SK-N-SH treated with all-trans-retinoic acid at 6 μM for 48 hours (cell line): ENCODE results near the gene B4GALT2.

Experiments
- ARNTL ChIP-seq: fragments of 450-650 bp; formaldehyde crosslinking; IDR thresholded peaks from 2 replicates; pipeline ENCODE4 v1.5.0; 2020; ENCODE audit warnings: low read depth, mild to moderate bottlenecking, moderate library complexity, borderline replicate concordance
- CSDC2 ChIP-seq: fragments of 250-450 bp; sonication (Bioruptor Pico); IDR thresholded peaks from 2 replicates; pipeline ENCODE4 v1.5.0; 2020; ENCODE audit warnings: mild to moderate bottlenecking, moderate library complexity
- OSR1 ChIP-seq: fragments of 250-450 bp; sonication (Bioruptor Pico); IDR thresholded peaks from 2 replicates; pipeline ENCODE4 v1.8.0; 2022; ENCODE audit warnings: moderate library complexity, mild to moderate bottlenecking, inconsistent platforms
- PPARA ChIP-seq: fragments of 250-450 bp; sonication (Bioruptor Pico); IDR thresholded peaks from 2 replicates; pipeline ENCODE4 v1.5.0; 2020; ENCODE audit warnings: mild to moderate bottlenecking, borderline replicate concordance
- ZFP30 ChIP-seq: fragments of 450-650 bp; formaldehyde crosslinking; IDR thresholded peaks from 2 replicates; pipeline ENCODE4 v1.5.0; 2022; ENCODE audit warnings: mild to moderate bottlenecking, moderate library complexity
- TF ChIP-seq, protein P1 (sequence below): fragments of 250-450 bp; sonication (Bioruptor Pico); IDR thresholded peaks from 2 replicates; pipeline ENCODE4 v1.8.0; 2021; ENCODE audit warnings: low read depth, mild to moderate bottlenecking, moderate library complexity, borderline replicate concordance
- TF ChIP-seq, protein P2 (sequence below): fragments of 250-450 bp; sonication (Bioruptor Pico); IDR thresholded peaks from 2 replicates; pipeline ENCODE4 v1.5.0; 2020; ENCODE audit warnings: mild to moderate bottlenecking, moderate library complexity
- TF ChIP-seq, protein P3 (sequence below): fragments of 250-450 bp; sonication (Bioruptor Pico); IDR thresholded peaks from 2 replicates; pipeline ENCODE4 v1.8.0; 2020; ENCODE audit warnings: mild to moderate bottlenecking, moderate library complexity, borderline replicate concordance
- TF ChIP-seq, protein P4 (sequence below): fragments of 250-450 bp; sonication (Bioruptor Pico); IDR thresholded peaks from 2 replicates; pipeline ENCODE4 v1.5.1; 2021; ENCODE audit warnings: mild to moderate bottlenecking, moderate library complexity
- TF ChIP-seq, protein P5 (sequence below): fragments of 250-450 bp; sonication (Bioruptor Pico); IDR thresholded peaks from 2 replicates; pipeline ENCODE4 v1.5.1; 2020; ENCODE audit warnings: low read depth, mild to moderate bottlenecking, moderate library complexity

DNA sequence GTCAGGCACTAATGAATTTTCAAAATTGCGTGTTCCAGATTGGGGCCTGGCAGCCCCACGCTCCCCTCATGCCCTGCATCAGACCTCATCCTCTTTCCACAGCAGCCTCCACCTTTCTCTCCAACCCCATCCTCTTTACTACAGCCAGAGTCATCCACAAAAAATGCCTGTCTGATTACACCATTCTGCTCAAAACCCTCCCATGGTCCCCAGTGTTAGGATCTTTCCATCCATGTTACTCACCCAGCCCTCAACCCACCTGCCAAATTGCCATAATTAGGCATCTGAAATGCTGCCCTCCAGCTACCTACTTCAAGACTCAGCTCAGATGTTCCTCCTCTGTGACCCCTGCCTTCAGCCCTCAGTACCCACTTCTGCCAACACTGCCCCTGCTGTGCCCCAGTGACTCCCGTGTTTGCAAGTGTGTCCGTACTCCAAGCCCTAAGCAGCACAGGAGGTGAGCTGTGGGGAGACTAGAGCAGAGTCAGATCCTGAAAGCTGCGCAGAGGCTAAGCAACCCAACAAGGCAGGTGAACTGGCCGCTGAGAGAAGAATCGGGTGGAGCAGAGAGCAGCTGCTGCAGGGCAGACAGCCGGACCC lies 46.1 kb upstream of the B4GALT2 start:
- TF ChIP-seq, protein P1, sequence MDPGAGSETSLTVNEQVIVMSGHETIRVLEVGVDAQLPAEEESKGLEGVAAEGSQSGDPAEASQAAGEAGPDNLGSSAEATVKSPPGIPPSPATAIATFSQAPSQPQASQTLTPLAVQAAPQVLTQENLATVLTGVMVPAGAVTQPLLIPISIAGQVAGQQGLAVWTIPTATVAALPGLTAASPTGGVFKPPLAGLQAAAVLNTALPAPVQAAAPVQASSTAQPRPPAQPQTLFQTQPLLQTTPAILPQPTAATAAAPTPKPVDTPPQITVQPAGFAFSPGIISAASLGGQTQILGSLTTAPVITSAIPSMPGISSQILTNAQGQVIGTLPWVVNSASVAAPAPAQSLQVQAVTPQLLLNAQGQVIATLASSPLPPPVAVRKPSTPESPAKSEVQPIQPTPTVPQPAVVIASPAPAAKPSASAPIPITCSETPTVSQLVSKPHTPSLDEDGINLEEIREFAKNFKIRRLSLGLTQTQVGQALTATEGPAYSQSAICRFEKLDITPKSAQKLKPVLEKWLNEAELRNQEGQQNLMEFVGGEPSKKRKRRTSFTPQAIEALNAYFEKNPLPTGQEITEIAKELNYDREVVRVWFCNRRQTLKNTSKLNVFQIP (CRISPR knock-in tag): no peak
- TF ChIP-seq ARNTL (CRISPR knock-in tag) (no peak), PPARA (CRISPR knock-in tag) (no peak), OSR1 (CRISPR knock-in tag) (no peak), ZFP30 (CRISPR knock-in tag) (no peak), CSDC2 (CRISPR knock-in tag) (no peak)
- TF ChIP-seq, protein P2, sequence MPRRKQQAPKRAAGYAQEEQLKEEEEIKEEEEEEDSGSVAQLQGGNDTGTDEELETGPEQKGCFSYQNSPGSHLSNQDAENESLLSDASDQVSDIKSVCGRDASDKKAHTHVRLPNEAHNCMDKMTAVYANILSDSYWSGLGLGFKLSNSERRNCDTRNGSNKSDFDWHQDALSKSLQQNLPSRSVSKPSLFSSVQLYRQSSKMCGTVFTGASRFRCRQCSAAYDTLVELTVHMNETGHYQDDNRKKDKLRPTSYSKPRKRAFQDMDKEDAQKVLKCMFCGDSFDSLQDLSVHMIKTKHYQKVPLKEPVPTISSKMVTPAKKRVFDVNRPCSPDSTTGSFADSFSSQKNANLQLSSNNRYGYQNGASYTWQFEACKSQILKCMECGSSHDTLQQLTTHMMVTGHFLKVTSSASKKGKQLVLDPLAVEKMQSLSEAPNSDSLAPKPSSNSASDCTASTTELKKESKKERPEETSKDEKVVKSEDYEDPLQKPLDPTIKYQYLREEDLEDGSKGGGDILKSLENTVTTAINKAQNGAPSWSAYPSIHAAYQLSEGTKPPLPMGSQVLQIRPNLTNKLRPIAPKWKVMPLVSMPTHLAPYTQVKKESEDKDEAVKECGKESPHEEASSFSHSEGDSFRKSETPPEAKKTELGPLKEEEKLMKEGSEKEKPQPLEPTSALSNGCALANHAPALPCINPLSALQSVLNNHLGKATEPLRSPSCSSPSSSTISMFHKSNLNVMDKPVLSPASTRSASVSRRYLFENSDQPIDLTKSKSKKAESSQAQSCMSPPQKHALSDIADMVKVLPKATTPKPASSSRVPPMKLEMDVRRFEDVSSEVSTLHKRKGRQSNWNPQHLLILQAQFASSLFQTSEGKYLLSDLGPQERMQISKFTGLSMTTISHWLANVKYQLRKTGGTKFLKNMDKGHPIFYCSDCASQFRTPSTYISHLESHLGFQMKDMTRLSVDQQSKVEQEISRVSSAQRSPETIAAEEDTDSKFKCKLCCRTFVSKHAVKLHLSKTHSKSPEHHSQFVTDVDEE (CRISPR knock-in tag): no peak
- TF ChIP-seq, protein P3, sequence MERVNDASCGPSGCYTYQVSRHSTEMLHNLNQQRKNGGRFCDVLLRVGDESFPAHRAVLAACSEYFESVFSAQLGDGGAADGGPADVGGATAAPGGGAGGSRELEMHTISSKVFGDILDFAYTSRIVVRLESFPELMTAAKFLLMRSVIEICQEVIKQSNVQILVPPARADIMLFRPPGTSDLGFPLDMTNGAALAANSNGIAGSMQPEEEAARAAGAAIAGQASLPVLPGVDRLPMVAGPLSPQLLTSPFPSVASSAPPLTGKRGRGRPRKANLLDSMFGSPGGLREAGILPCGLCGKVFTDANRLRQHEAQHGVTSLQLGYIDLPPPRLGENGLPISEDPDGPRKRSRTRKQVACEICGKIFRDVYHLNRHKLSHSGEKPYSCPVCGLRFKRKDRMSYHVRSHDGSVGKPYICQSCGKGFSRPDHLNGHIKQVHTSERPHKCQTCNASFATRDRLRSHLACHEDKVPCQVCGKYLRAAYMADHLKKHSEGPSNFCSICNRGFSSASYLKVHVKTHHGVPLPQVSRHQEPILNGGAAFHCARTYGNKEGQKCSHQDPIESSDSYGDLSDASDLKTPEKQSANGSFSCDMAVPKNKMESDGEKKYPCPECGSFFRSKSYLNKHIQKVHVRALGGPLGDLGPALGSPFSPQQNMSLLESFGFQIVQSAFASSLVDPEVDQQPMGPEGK: no peak
- TF ChIP-seq, protein P4, sequence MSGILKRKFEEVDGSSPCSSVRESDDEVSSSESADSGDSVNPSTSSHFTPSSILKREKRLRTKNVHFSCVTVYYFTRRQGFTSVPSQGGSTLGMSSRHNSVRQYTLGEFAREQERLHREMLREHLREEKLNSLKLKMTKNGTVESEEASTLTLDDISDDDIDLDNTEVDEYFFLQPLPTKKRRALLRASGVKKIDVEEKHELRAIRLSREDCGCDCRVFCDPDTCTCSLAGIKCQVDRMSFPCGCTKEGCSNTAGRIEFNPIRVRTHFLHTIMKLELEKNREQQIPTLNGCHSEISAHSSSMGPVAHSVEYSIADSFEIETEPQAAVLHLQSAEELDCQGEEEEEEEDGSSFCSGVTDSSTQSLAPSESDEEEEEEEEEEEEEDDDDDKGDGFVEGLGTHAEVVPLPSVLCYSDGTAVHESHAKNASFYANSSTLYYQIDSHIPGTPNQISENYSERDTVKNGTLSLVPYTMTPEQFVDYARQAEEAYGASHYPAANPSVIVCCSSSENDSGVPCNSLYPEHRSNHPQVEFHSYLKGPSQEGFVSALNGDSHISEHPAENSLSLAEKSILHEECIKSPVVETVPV (CRISPR knock-in tag): no peak
- TF ChIP-seq, protein P5, sequence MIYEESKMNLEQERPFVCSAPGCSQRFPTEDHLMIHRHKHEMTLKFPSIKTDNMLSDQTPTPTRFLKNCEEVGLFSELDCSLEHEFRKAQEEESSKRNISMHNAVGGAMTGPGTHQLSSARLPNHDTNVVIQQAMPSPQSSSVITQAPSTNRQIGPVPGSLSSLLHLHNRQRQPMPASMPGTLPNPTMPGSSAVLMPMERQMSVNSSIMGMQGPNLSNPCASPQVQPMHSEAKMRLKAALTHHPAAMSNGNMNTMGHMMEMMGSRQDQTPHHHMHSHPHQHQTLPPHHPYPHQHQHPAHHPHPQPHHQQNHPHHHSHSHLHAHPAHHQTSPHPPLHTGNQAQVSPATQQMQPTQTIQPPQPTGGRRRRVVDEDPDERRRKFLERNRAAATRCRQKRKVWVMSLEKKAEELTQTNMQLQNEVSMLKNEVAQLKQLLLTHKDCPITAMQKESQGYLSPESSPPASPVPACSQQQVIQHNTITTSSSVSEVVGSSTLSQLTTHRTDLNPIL: no peak
